ENCODE data around the gene DNAH11. TPM values are rescaled to one million over a fixed set of nuclear protein-coding genes. Genes with fewer than 3 reads are reported as not detected.

Gene DNAH11
- polyA plus RNA-seq, 1 donor from 2014 or later: 0.16 TPM

GRCh38 chr7:21550821-21551531, 8.1 kb downstream of the DNAH11 start:
- no peaks in the 10 kb centered on the region for H3K27me3 ChIP-seq (ENCODE audit: insufficient read depth, low read depth, low read length)
- H3K9ac ChIP-seq (ENCODE audit: low read length): no peak overlapping the region

GRCh38 chr7:21562385-21562784, 19.5 kb downstream of the DNAH11 start:
- H3K27ac ChIP-seq (ENCODE audit: low read length): no peak overlapping the region
- no peaks in the 10 kb centered on the region for H4K20me1 ChIP-seq (ENCODE audit: insufficient read depth)
- H3K4me2 ChIP-seq (ENCODE audit: low read length): no peak overlapping the region
- no peak overlapping the region for H2AFZ ChIP-seq (ENCODE audit: low read depth, low read length)
- no peak overlapping the region for H3K9ac ChIP-seq (ENCODE audit: low read length)
- H3K27me3 ChIP-seq (ENCODE audit: insufficient read depth, low read depth, low read length): no peaks in the 10 kb centered on the region
- no peaks in the 10 kb centered on the region for H3K9me3 ChIP-seq (ENCODE audit: low read length)
- no peak overlapping the region for H3K4me3 ChIP-seq (ENCODE audit: low read length)
- H3K9me2 ChIP-seq (ENCODE audit: insufficient read depth, low read length): no peaks in the 10 kb centered on the region
- H3K79me2 ChIP-seq (replicated peaks; ENCODE audit: insufficient read depth, low read length): no peaks in the 10 kb centered on the region
- no peaks in the 10 kb centered on the region for H3F3A ChIP-seq (ENCODE audit: insufficient read depth, low read length, poor library complexity, severe bottlenecking)
- no peaks in the 10 kb centered on the region for H3K36me3 ChIP-seq (ENCODE audit: insufficient read depth, low read length)
- TF ChIP-seq TAF1 (IDR thresholded peaks at IDR 0.05; ENCODE audit: low read depth) (no peak), POLR2AphosphoS5 (IDR thresholded peaks at IDR 0.05) (no peak), RAD21 (conservative IDR thresholded peaks at IDR 0.05) (no peak), REST (IDR thresholded peaks at IDR 0.05; ENCODE audit: borderline replicate concordance) (no peak), SMC3 (conservative IDR thresholded peaks at IDR 0.05; ENCODE audit: poor library complexity) (no peak), EZH2 (IDR thresholded peaks at IDR 0.05; ENCODE audit: borderline replicate concordance, insufficient read depth, low read length, poor library complexity, severe bottlenecking) (no peak), EP300 (conservative IDR thresholded peaks at IDR 0.05; ENCODE audit: poor library complexity, severe bottlenecking) (no peak)
- TF ChIP-seq, protein P1, sequence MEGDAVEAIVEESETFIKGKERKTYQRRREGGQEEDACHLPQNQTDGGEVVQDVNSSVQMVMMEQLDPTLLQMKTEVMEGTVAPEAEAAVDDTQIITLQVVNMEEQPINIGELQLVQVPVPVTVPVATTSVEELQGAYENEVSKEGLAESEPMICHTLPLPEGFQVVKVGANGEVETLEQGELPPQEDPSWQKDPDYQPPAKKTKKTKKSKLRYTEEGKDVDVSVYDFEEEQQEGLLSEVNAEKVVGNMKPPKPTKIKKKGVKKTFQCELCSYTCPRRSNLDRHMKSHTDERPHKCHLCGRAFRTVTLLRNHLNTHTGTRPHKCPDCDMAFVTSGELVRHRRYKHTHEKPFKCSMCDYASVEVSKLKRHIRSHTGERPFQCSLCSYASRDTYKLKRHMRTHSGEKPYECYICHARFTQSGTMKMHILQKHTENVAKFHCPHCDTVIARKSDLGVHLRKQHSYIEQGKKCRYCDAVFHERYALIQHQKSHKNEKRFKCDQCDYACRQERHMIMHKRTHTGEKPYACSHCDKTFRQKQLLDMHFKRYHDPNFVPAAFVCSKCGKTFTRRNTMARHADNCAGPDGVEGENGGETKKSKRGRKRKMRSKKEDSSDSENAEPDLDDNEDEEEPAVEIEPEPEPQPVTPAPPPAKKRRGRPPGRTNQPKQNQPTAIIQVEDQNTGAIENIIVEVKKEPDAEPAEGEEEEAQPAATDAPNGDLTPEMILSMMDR (IDR thresholded peaks at IDR 0.05; ENCODE audit: poor library complexity, severe bottlenecking): no peak

More at GRCh38 chr7:21550821-21551531, 8.1 kb downstream of the DNAH11 start:
- Histone ChIP-seq H3K79me2 (replicated peaks; ENCODE audit: insufficient read depth, low read length) (no peaks in the 10 kb centered on the region), H3K27ac (ENCODE audit: low read length) (no peak overlapping the region), H3K36me3 (ENCODE audit: insufficient read depth, low read length) (no peaks in the 10 kb centered on the region), H3K4me3 (ENCODE audit: low read length) (no peak overlapping the region), H3K9me3 (ENCODE audit: low read length) (no peaks in the 10 kb centered on the region), H4K20me1 (ENCODE audit: insufficient read depth) (no peaks in the 10 kb centered on the region), H3K9me2 (ENCODE audit: insufficient read depth, low read length) (no peaks in the 10 kb centered on the region), H3K4me2 (ENCODE audit: low read length) (no peak overlapping the region), H3F3A (ENCODE audit: insufficient read depth, low read length, poor library complexity, severe bottlenecking) (no peaks in the 10 kb centered on the region), H2AFZ (ENCODE audit: low read depth, low read length) (no peak overlapping the region)
- TF ChIP-seq POLR2AphosphoS5 (IDR thresholded peaks at IDR 0.05) (no peak), SMC3 (conservative IDR thresholded peaks at IDR 0.05; ENCODE audit: poor library complexity) (no peak), EP300 (conservative IDR thresholded peaks at IDR 0.05; ENCODE audit: poor library complexity, severe bottlenecking) (no peak), TAF1 (IDR thresholded peaks at IDR 0.05; ENCODE audit: low read depth) (no peak), RAD21 (conservative IDR thresholded peaks at IDR 0.05) (no peak), REST (IDR thresholded peaks at IDR 0.05; ENCODE audit: borderline replicate concordance) (no peak), MXI1 (conservative IDR thresholded peaks at IDR 0.05; ENCODE audit: poor library complexity, severe bottlenecking) (no peak)
- TF ChIP-seq, protein P1 (IDR thresholded peaks at IDR 0.05; ENCODE audit: poor library complexity, severe bottlenecking): no peak

Data from neural cell (in vitro differentiated cells).